NOMO-1 treated with dmso at 0.1 percent for 144 hours (cell line): ENCODE measurements around the gene TGFA.
A peak's percentile ranks its signal among the peaks of the same experiment; 100 is the strongest.

Experiments used
- DNase-seq: peaks from one replicate; lab custom pipeline; 2025; ENCODE audit not compliant: unreplicated experiment; lab: John Stamatoyannopoulos, UW

The TGFA gene

GRCh38 chr2:70523996-70524965 lies 29.3 kb downstream of the TGFA start:
- peak; percentile 64 for DNase-seq

- no peak for DNase-seq
These were observed 30.0 kb downstream of the TGFA start for GRCh38 chr2:70523672-70523995.

- no peak for DNase-seq
These were observed 31.0 kb downstream of the TGFA start for GRCh38 chr2:70522627-70523026.

- DNase-seq, result no peak
These were observed 32.8 kb downstream of the TGFA start for GRCh38 chr2:70520825-70521224.

- DNase-seq, result no peak
These were observed 34.2 kb downstream of the TGFA start for GRCh38 chr2:70519453-70519852.

GRCh38 chr2:70518557-70518956 lies 35.1 kb downstream of the TGFA start:
- no peak for DNase-seq

- DNase-seq, result no peak
These were observed 35.8 kb downstream of the TGFA start for GRCh38 chr2:70517804-70518203.

- peak; percentile 55 for DNase-seq
These were observed 37.0 kb downstream of the TGFA start for GRCh38 chr2:70516596-70516995.

GRCh38 chr2:70515938-70516337 lies 37.7 kb downstream of the TGFA start:
- DNase-seq, result peak; percentile 71

GRCh38 chr2:70514612-70515055 lies 39.0 kb downstream of the TGFA start:
- no peak for DNase-seq

DNA sequence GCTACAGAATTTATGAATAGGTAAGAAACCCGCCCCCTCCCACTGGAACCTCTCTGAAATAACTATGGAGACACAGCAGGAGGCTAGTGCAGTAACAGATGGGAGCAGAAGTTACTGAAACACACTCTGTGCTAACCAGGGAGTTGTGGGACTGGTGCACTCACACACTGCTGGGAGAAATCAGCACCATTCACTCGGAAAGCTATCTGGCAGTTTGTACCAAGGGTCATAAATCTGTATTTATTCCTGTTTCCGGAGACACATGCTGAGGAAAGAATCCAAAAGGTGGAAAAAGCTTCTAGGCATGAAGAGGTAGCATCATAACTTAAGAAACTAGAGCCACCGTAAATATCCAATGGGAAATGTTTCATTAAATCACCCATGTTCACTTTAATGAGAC lies 39.9 kb downstream of the TGFA start:
- DNase-seq, result no peak

GRCh38 chr2:70511971-70512729 lies 41.5 kb downstream of the TGFA start:
- DNase-seq, result no peak

DNA sequence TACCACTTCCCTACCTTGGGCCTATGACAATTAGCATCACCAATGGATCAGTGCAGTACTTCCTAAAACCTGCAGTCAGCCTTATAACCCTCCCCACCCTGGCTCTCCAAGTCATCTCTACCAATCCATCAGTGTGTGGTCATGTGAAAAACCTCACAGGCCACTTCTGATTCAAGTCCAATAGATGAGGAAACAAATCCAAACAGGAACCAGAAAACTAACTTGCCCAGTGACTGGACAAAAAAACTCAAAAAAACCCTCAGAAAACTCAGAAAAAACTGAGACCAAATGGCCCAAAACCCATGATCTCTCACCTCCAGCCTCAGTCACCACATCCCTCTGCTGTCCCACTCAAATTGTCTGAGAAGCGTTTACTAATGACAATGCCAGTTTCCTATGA lies 43.3 kb downstream of the TGFA start:
- peak; percentile 33 for DNase-seq

GRCh38 chr2:70509565-70509964 lies 44.1 kb downstream of the TGFA start:
- DNase-seq, result no peak

- DNase-seq, result no peak
These were observed 44.7 kb downstream of the TGFA start for GRCh38 chr2:70508711-70509462.

DNA sequence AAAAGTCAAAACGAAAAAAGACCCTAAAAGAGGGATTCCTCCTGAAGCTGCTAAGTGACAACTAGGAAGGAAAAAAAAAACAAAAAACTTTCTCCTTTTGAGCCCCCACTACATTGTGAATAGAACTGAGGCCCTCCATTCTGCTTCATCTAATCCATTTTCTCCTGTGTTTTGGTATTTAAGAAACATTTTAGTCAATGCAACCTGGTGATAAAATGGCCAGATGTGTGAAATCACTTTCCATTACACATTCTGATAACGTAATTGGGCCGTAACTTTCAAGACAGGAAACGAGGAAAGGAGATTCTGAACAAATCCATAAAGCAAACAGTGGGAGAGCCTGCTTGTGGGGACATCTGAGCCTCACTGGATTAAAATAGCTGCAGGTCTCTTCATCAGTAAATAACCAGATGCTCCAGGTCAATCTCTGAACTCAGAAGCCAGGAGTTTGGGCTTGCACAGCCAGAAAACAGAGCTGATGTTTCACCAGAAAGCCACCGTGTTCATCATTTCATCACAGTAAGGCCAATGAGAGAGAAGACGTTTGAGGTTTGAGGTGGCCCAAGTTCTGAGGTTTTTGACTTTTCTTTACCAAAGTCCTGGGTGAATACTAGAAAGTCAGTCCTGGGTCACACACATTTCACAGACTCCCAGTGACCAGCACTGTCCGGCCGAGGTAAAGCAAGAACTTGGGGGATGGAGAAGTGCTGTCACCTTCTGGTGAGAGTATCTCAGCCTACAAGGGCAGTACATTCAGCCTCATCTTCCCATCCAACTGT lies 47.8 kb downstream of the TGFA start:
- DNase-seq, result no peak

DNA sequence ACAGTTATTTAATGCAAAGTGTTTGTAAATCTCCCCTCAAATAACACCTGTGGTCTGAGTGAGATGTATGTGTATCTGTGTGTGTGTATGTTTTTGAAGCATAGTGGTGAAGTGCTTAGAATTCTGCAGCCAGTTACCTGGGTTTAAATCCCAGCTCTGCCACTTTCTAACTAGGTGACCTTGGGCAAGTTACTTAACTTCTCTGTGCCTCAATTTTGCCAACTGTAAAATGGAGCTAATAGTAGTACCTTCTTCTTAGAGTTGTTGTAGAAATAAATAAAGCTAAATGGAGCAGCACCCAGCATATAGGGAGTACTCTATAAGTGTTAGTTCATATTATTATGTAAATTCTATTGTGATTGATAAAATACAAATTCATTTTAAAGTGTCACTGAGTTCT lies 48.9 kb downstream of the TGFA start:
- DNase-seq, result no peak

DNA sequence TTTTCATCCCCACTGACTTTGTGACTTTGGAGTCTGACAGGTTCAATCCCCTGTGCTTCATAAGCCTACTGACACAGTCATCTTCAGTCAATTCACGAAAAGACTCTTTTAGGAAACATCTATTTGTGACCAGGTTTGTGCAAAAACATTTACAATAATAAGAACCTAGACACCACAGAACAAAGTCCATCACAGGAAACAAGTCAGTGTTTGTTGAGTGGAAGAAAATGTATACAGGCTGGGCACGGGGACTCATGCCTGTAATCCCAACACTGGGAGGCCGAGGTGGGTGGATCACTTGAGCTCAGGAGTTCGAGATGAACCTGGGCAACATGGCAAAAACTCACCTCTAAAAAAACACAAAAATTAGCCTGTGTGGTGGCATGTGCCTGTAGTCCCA lies 49.7 kb downstream of the TGFA start:
- no peak for DNase-seq

DNA sequence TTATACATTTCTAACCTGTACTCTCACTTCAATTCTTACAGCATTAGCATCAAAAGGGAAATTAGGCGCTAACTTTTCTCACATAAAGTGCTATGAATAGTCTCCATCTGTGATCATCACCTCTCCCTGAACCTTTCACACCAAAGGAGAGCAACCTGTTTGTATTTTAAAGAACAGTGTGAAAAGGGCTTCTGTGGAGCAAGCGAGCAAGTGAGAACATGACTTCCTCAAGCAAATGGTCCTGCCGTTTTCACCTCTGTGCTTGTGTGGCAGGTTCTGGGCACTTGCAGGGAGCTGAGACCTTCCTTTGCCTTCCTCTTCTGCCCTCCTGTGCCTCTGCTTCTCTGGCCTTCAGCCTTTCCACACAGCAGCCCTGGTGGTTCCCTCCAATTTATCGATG lies 51.9 kb downstream of the TGFA start:
- DNase-seq, result no peak

DNA sequence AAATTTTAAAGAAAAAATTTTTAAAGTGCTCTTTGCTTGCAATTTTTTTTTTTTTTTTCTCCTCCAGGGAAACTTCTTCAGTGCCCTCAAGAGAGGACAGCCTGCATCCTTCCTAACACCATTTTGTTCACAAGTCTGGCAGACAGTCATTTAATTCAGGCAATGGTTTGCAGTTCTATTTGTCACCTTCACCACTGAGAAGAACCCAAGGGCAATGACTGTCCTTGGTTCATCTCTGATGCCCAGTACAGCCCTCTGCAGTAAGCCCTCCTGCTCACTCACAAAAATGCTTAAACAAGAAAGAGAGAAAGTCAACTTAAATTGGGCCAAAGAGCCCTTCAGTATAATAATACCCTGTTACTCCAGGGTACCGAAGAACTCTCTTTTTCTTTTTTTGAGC lies 52.4 kb downstream of the TGFA start:
- no peak for DNase-seq

DNA sequence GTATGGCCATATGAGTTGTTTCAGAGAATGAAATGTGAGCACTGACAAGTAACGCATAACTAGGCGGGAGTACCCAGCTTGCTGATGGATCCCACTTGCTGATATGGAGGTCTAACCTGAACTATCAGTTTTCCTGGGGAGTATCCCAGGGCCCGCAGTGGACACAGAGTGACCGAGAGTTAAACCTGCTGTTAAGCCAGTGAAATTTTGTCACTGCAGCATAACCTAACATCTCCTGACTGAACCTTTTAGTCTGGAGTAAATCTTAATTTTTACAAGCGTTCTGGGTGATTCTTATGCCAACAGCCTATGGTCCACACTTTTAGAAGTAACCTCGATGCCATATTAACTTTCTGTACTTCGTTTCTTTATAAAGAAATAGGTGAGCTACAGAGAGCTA lies 54.4 kb downstream of the TGFA start:
- DNase-seq, result no peak
